HepG2 (cell line): ENCODE measurements around the gene DDHD1. TPM values are rescaled to one million over a fixed set of nuclear protein-coding genes. Genes with fewer than 3 reads are reported as not detected.
A peak's percentile ranks its signal among the peaks of the same experiment; 100 is the strongest.

ENCODE experiments used
- ATF3 ChIP-seq: sonication (generic); formaldehyde crosslinking; IDR thresholded peaks from 2 replicates; pipeline ENCODE4 v1.4.0; 2020; ENCODE audit warnings: missing genetic modification reagents
- BRCA1 ChIP-seq: sonication (generic); formaldehyde crosslinking; IDR thresholded peaks from 2 replicates; pipeline ENCODE4 v1.4.0; 2020; ENCODE audit warnings: missing genetic modification reagents
- DPF2 ChIP-seq: sonication (generic); formaldehyde crosslinking; IDR thresholded peaks from 2 replicates; pipeline ENCODE4 v1.4.0; 2020; ENCODE audit warnings: mild to moderate bottlenecking, low read depth, missing genetic modification reagents, borderline replicate concordance
- FOXA1 ChIP-seq, 2 experiments: fragments of 450-650 bp in 1 of 2; sonication (generic) in 1 of 2; formaldehyde crosslinking in 1 of 2; IDR thresholded peaks; 2 replicates each; pipeline versions ENCODE4 v1.4.0 to v1.6.1; 2016 to 2020; ENCODE audit warnings: missing genetic modification reagents in 1 of 2
- HNF1B ChIP-seq: sonication (generic); formaldehyde crosslinking; IDR thresholded peaks from 2 replicates; pipeline ENCODE4 v1.5.1; 2020; ENCODE audit warnings: mild to moderate bottlenecking, moderate library complexity, missing genetic modification reagents
- HOXA5 ChIP-seq: sonication (generic); formaldehyde crosslinking; IDR thresholded peaks from 2 replicates; pipeline ENCODE4 v1.4.0; 2020; ENCODE audit warnings: missing genetic modification reagents
- MEF2D ChIP-seq: sonication (generic); formaldehyde crosslinking; IDR thresholded peaks from 2 replicates; pipeline ENCODE4 v1.5.1; 2020; ENCODE audit warnings: mild to moderate bottlenecking, missing genetic modification reagents
- REST ChIP-seq, 2 experiments: IDR thresholded peaks; 2 replicates each; pipeline ENCODE4 v1.6.1; 2011 to 2012; ENCODE audit warnings: low read length in 2 of 2, borderline replicate concordance in 1 of 2, low read depth in 1 of 2, mild to moderate bottlenecking in 1 of 2, moderate library complexity in 1 of 2
- RFX1 ChIP-seq: fragments of 450-650 bp; IDR thresholded peaks from 2 replicates; pipeline ENCODE4 v1.6.1; 2017
- RXRB ChIP-seq: IDR thresholded peaks from 2 replicates; pipeline ENCODE4 v1.6.1; 2016; ENCODE audit warnings: borderline replicate concordance, missing genetic modification reagents, missing compliant biosample characterization
- SMAD3 ChIP-seq: sonication (generic); formaldehyde crosslinking; IDR thresholded peaks from 2 replicates; pipeline ENCODE4 v1.4.0; 2020; ENCODE audit warnings: missing genetic modification reagents
- SYNCRIP ChIP-seq: fragments of 200-400 bp; formaldehyde crosslinking; IDR thresholded peaks from 2 replicates; pipeline ENCODE4 v1.6.1; 2018; ENCODE audit warnings: mild to moderate bottlenecking, low read depth, low read length; ENCODE audit not compliant: insufficient read depth
- TEF ChIP-seq: sonication (generic); formaldehyde crosslinking; IDR thresholded peaks from 2 replicates; pipeline ENCODE4 v1.5.0; 2020; ENCODE audit warnings: missing genetic modification reagents
- THAP11 ChIP-seq: IDR thresholded peaks from 2 replicates; pipeline ENCODE4 v1.6.1; 2016; ENCODE audit warnings: missing biosample characterization, missing genetic modification reagents
- ZFP36 ChIP-seq: fragments of 150-350 bp; IDR thresholded peaks from 2 replicates; pipeline ENCODE4 v1.6.1; 2018; ENCODE audit warnings: borderline replicate concordance, low read length, low read depth; ENCODE audit not compliant: partially characterized antibody
- ZMAT3 ChIP-seq: sonication (generic); formaldehyde crosslinking; conservative IDR thresholded peaks from 2 replicates; pipeline ENCODE4 v1.7.0; 2021; ENCODE audit warnings: missing genetic modification reagents
- ZMYM4 ChIP-seq: sonication (generic); formaldehyde crosslinking; IDR thresholded peaks from 2 replicates; pipeline ENCODE4 v1.8.1; 2023; ENCODE audit warnings: mild to moderate bottlenecking, missing genetic modification reagents
- ZNF333 ChIP-seq: sonication (generic); formaldehyde crosslinking; IDR thresholded peaks from 2 replicates; pipeline ENCODE4 v1.4.0; 2020; ENCODE audit warnings: mild to moderate bottlenecking, missing genetic modification reagents, borderline replicate concordance
- ZNF510 ChIP-seq: sonication (generic); formaldehyde crosslinking; IDR thresholded peaks from 2 replicates; pipeline ENCODE4 v1.4.0; 2020; ENCODE audit warnings: low read depth, mild to moderate bottlenecking, missing genetic modification reagents
- ZNF652 ChIP-seq: IDR thresholded peaks from 2 replicates; pipeline ENCODE4 v1.6.1; 2016; ENCODE audit warnings: low read depth, borderline replicate concordance
- ZNF709 ChIP-seq: sonication (generic); formaldehyde crosslinking; IDR thresholded peaks from 2 replicates; pipeline ENCODE4 v1.5.0; 2020; ENCODE audit warnings: mild to moderate bottlenecking, missing genetic modification reagents
- ZNF773 ChIP-seq: sonication (generic); formaldehyde crosslinking; IDR thresholded peaks from 2 replicates; pipeline ENCODE4 v1.4.0; 2020; ENCODE audit warnings: missing genetic modification reagents, borderline replicate concordance
- ZNF788 ChIP-seq: sonication (generic); formaldehyde crosslinking; IDR thresholded peaks from 2 replicates; pipeline ENCODE4 v1.5.0; 2020; ENCODE audit warnings: mild to moderate bottlenecking, missing genetic modification reagents, borderline replicate concordance
- ZNF879 ChIP-seq: sonication (generic); formaldehyde crosslinking; IDR thresholded peaks from 2 replicates; pipeline ENCODE4 v1.8.1; 2023; ENCODE audit warnings: missing genetic modification reagents
- ZSCAN12 ChIP-seq: sonication (generic); formaldehyde crosslinking; IDR thresholded peaks from 2 replicates; pipeline ENCODE4 v1.9.0; 2021; ENCODE audit warnings: mild to moderate bottlenecking, missing genetic modification reagents
- polyA plus RNA-seq, 8 experiments: library from polyadenylated mRNA; depleted of rRNA in 3 of 8; stranded (reverse) in 7 of 8; unstranded in 1 of 8; fragments of >200 nt; fragmentation: Illumina TruSeq in 4 of 8; extraction: Trizol in 4 of 8; gene quantifications; 2 replicates each; pipeline versions ENCODE4 v1.2.1 to v1.2.3, GENCODE V29; 2011 to 2016; ENCODE audit warnings: low read depth in 4 of 8, missing spikeins in 1 of 8, mixed read lengths in 1 of 8; ENCODE audit not compliant: insufficient read depth in 1 of 8
- total RNA-seq, 5 experiments: library from RNA; depleted of rRNA; stranded (reverse); fragments of >200 nt; fragmentation: Illumina TruSeq; extraction: Trizol; gene quantifications; 2 replicates each; pipeline ENCODE4 v1.2.3, GENCODE V29; 2016; ENCODE audit warnings: low read depth in 1 of 5

Gene DDHD1
- total and polyA plus RNA-seq, 2 of the 13 experiments (the other 11 are each of a cell fraction or from before 2014, with no cell fraction given) = 4.6 to 8.3 TPM

- TF ChIP-seq FOXA1 (IDR thresholded peaks at IDR 0.05) (no peak), FOXA1 (CRISPR knock-in tag; IDR thresholded peaks at IDR 0.05) (no peak), HOXA5 (CRISPR knock-in tag) (no peak), ZMYM4 (CRISPR knock-in tag) (no peak), ZNF773 (CRISPR knock-in tag) (peak; percentile 22; the same call in 1 of the 2 replicates), RFX1 (no peak), ZNF652 (no peak), HNF1B (CRISPR knock-in tag) (0 out of 2 replicates have a peak, but pooled peaks have one; percentile 42), THAP11 (no peak; the same call in 1 of the 2 replicates), SMAD3 (CRISPR knock-in tag) (no peak), ZSCAN12 (CRISPR knock-in tag) (no peak), TEF (CRISPR knock-in tag) (no peak), ATF3 (no peak; the same call in 1 of the 2 replicates), ZMAT3 (CRISPR knock-in tag) (no peak; the same call in 1 of the 2 replicates), REST (IDR thresholded peaks at IDR 0.05; ENCODE audit: borderline replicate concordance in 1 of 2, low read depth in 1 of 2, low read length in 2 of 2) (no peak), ZNF333 (no peak), RXRB (no peak), ZNF510 (CRISPR knock-in tag) (no peak), ZFP36 (no peak), ZNF879 (CRISPR knock-in tag) (no peak), BRCA1 (CRISPR knock-in tag) (no peak), SYNCRIP (no peak), MEF2D (no peak), DPF2 (CRISPR knock-in tag) (no peak), ZNF788 (CRISPR knock-in tag) (no peak), ZNF709 (CRISPR knock-in tag) (peak; percentile 37; the same call in 1 of the 2 replicates)
Measured at GRCh38 chr14:53152887-53153701, at the start of gene DDHD1 (continued).
